ENCODE results near the gene KCP.
A peak's percentile ranks its signal among the peaks of the same experiment; 100 is the strongest.

KCP gene

GRCh38 chr7:128836729-128837348 is 73.7 kb downstream of the KCP start:
- no peak for DNase-seq

- no peak for DNase-seq
These were observed 74.5 kb downstream of the KCP start for GRCh38 chr7:128835790-128836641.

GRCh38 chr7:128835231-128835751 is 75.2 kb downstream of the KCP start:
- no peak for DNase-seq

- no peak for DNase-seq
These were observed 76.6 kb downstream of the KCP start for GRCh38 chr7:128833946-128834325.

- DNase-seq: no peak
These were observed 77.2 kb downstream of the KCP start for GRCh38 chr7:128833148-128833945.

GRCh38 chr7:128832880-128833147 is 77.7 kb downstream of the KCP start:
- no peak for DNase-seq

- no peak for DNase-seq
These were observed 78.3 kb downstream of the KCP start for GRCh38 chr7:128831994-128832879.

GRCh38 chr7:128831178-128831993 is 79.1 kb downstream of the KCP start:
- DNase-seq: no peak

GRCh38 chr7:128830231-128831177 is 80.0 kb downstream of the KCP start, which contains the start of gene FLNC:
TSS of gene FLNC (plus strand) at chr7:128830406. CDS start at chr7:128830638, 232 bp downstream.
- DNase-seq: peak; percentile 56

GRCh38 chr7:128829391-128830166 is 80.9 kb downstream of the KCP start:
- peak; percentile 77 for DNase-seq

GRCh38 chr7:128827971-128828711 is 82.4 kb downstream of the KCP start:
- no peak for DNase-seq

GRCh38 chr7:128827248-128827958 is 83.1 kb downstream of the KCP start:
- DNase-seq: no peak

- DNase-seq: no peak
These were observed 83.6 kb downstream of the KCP start for GRCh38 chr7:128826916-128827247.

All from 8988T (cell line).